IMR-90 (cell line): ENCODE results near the gene RHOT2. TPM values are rescaled to one million over a fixed set of nuclear protein-coding genes. Genes with fewer than 3 reads are reported as not detected.

Source experiments
- ELK1 ChIP-seq: fragments of 150-350 bp; IDR thresholded peaks from 2 replicates; pipeline ENCODE4 v1.6.1; 2016; ENCODE audit warnings: low read depth, mild to moderate bottlenecking, low read length, moderate library complexity, borderline replicate concordance
- NFE2L2 ChIP-seq: fragments of 150-350 bp; IDR thresholded peaks from 2 replicates; pipeline ENCODE4 v1.6.1; 2016; ENCODE audit warnings: low read depth, mild to moderate bottlenecking, low read length
- polyA plus RNA-seq, 3 experiments: library from polyadenylated mRNA; depleted of rRNA; stranded (reverse); fragments of >200 nt; gene quantifications; 2 replicates each; pipeline ENCODE4 v1.2.3, GENCODE V29; 2012; ENCODE audit warnings: low replicate concordance in 1 of 3
- total RNA-seq: library from RNA; depleted of rRNA; stranded (reverse); fragments of >200 nt; gene quantifications from 2 replicates; pipeline ENCODE4 v1.2.3, GENCODE V29; 2012

RHOT2 gene
- total and polyA plus RNA-seq, 2 of the 4 experiments (the other 2 are of a cell fraction) = 20.3 to 181 TPM

GRCh38 chr16:626787-627453 is 41.0 kb upstream of the RHOT2 start (continued):
- no peak for TF ChIP-seq ELK1
- TF ChIP-seq NFE2L2 = peak; percentile 74; the same call in 1 of the 2 replicates
